Right lobe of liver (tissue), 6 donors: ENCODE data around the gene SMPD3. TPM values are rescaled to one million over a fixed set of nuclear protein-coding genes. Genes with fewer than 3 reads are reported as not detected.
A peak's percentile ranks its signal among the peaks of the same experiment; 100 is the strongest.

Source experiments
- ATAC-seq, 4 donors: fragments of 200-7000 bp; cut with Tn5 transposase; one replicate each; pipeline ENCODE4 v1.9.1; 2020; ENCODE audit warnings: mild to moderate bottlenecking in 4 of 4, moderate library complexity in 4 of 4
- DNase-seq, 3 donors: peaks; one replicate each; pipeline ENCODE4 v3.0.0-alpha.2; 2020
- H3K27ac ChIP-seq, 3 donors: fragments of 200-600 bp; one replicate each; pipeline ENCODE4 v1.8.0; 2022
- H3K27me3 ChIP-seq, 2 donors: fragments of 200-600 bp; one replicate each; pipeline ENCODE4 v1.8.0; 2022
- H3K36me3 ChIP-seq, 4 donors: fragments of 200-600 bp; sonication (generic) in 1 of 4; one replicate each; pipeline versions ENCODE4 v1.5.1 to v1.8.0; 2017 to 2022; ENCODE audit warnings: control low read depth in 1 of 4
- H3K4me1 ChIP-seq, 4 donors: fragments of 200-600 bp; sonication (generic) in 1 of 4; one replicate each; pipeline versions ENCODE4 v1.5.1 to v1.8.0; 2017 to 2022; ENCODE audit warnings: control low read depth in 1 of 4
- H3K4me3 ChIP-seq, 3 donors: fragments of 200-600 bp; one replicate each; pipeline ENCODE4 v1.8.0; 2022
- H3K9me3 ChIP-seq, 4 donors: fragments of 200-600 bp; sonication (generic) in 1 of 4; one replicate each; pipeline versions ENCODE4 v1.5.1 to v1.8.0; 2017 to 2022; ENCODE audit warnings: control low read depth in 1 of 4
- CTCF ChIP-seq, 4 donors: fragments of 200-600 bp in 3 of 4; fragments of 450-650 bp in 1 of 4; IDR thresholded peaks; one replicate each; pipeline versions ENCODE4 v1.5.1 to v1.8.0; 2016 to 2022; ENCODE audit warnings: antibody characterized with exemption in 4 of 4, mild to moderate bottlenecking in 2 of 4
- POLR2A ChIP-seq: fragments of 450-650 bp; IDR thresholded peaks from one replicate; pipeline ENCODE4 v1.6.1; 2017; ENCODE audit warnings: antibody characterized with exemption, mild to moderate bottlenecking
- WGBS: methylation state at CpG from one replicate; pipeline ENCODE4 v1.1.6; 2018; ENCODE audit warnings: low coverage, low lambda C conversion rate; ENCODE audit not compliant: insufficient coverage; ENCODE audit errors: missing lambda C conversion rate; 5-methylcytosine and 5-hydroxymethylcytosine counted together
- intact Hi-C, 2 donors: fragments of 100-400 bp; cut with DNase I; formaldehyde crosslinking; loops; one replicate each; pipeline versions ENCODE4 v1.11.2 to v1.14.1; 2022
- small RNA-seq, 2 experiments: library from RNA; depleted of rRNA; stranded (forward); fragments of <200 nt; gene quantifications; one replicate each; pipeline ENCODE3, GENCODE V24; 2016
- total RNA-seq, 6 experiments: library from RNA; depleted of rRNA in 2 of 6; stranded (reverse); fragments of >200 nt in 2 of 6; fragmentation: NEBNext Ultra II Directional in 3 of 6; extraction: Animal tissue kit (Norgen Biotek cat#: 25700) in 3 of 6; gene quantifications; one replicate each; pipeline versions ENCODE4 v1.1.0 to v1.2.4, GENCODE V29; 2016 to 2023
- donor health status: DM: no; HTN: yes; CAD: no.
- donor health status: DM: no; HTN: no; CAD: no.
- donor health status: DM: no; HTN: no; CAD: no.
- donor health status: DM: no; HTN: yes; CAD: no.
- donor health status: DM: no; HTN: yes; CAD: no.

SMPD3 gene
- total RNA-seq, 6 experiments from 2014 or later: 0.18 to 27.2 (median 5.0) TPM

- intact Hi-C loops: no loop called here
These were observed 135.2 kb downstream of the SMPD3 start for GRCh38 chr16:68313116-68313515.

GRCh38 chr16:68310774-68311511 is 137.4 kb downstream of the SMPD3 start, which contains the start of the genes PRMT7 and SLC7A6OS:
TSS of gene PRMT7 (plus strand) at chr16:68311019. CDS start at chr16:68315980, 4,961 bp downstream.
TSS of gene SLC7A6OS (minus strand) at chr16:68310946. CDS start at chr16:68310926, 20 bp downstream.
- DNase-seq (peak; percentile 93 to 95 (median 94)), ATAC-seq (peak; percentile 98 to 100 (median 99))
- TF ChIP-seq CTCF (IDR thresholded peaks at IDR 0.05) (peak; percentile 13 to 26 (median 20)), POLR2A (peak; percentile 71)
- Histone ChIP-seq H3K4me3 (peak within 1 kb of the TSS; percentile 62 to 97 (median 95)), H3K4me1 (peaks cover 0 to 42% (median 14%) of the 10 kb centered on the region in 4 donors), H3K9me3 (no peaks in the 10 kb centered on the region), H3K27ac (peak within 1 kb of the TSS; percentile 55 to 66 (median 65)), H3K36me3 (peaks cover 0 to 25% (median 6%) of the 10 kb centered on the region in 4 donors), H3K27me3 (no peaks in the 10 kb centered on the region)
- WGBS: 0% methylated on average over 3 of the region's 62 CpGs
- intact Hi-C loops: no loop called here

More at GRCh38 chr16:68313116-68313515, 135.2 kb downstream of the SMPD3 start:
- H3K9me3 ChIP-seq: no peaks in the 10 kb centered on the region
- no peak overlapping the region for H3K4me3 ChIP-seq
- no peak for ATAC-seq
- TF ChIP-seq CTCF (IDR thresholded peaks at IDR 0.05) (no peak), POLR2A (no peak)
- no peak for DNase-seq
- H3K36me3 ChIP-seq: peaks cover 0 to 26% (median 4%) of the 10 kb centered on the region in 4 donors
- H3K4me1 ChIP-seq: peaks cover 0 to 42% (median 14%) of the 10 kb centered on the region in 4 donors
- no peaks in the 10 kb centered on the region for H3K27me3 ChIP-seq
- WGBS: 79% methylated on average over 4 of the region's 4 CpGs
- H3K27ac ChIP-seq: no peak overlapping the region

GRCh38 chr16:68310437-68310773 is 137.9 kb downstream of the SMPD3 start:
- no peak for TF ChIP-seq POLR2A
- TF ChIP-seq CTCF (IDR thresholded peaks at IDR 0.05): no peak
- ATAC-seq (peak; percentile 52 to 60 (median 56)), DNase-seq (peak in 1 of 3 donors; percentile 44)
- Histone ChIP-seq H3K27ac (peak overlapping the region; percentile 55 to 66 (median 65)), H3K36me3 (peaks cover 0 to 20% (median 6%) of the 10 kb centered on the region in 4 donors), H3K9me3 (no peaks in the 10 kb centered on the region), H3K27me3 (no peaks in the 10 kb centered on the region), H3K4me1 (peaks cover 0 to 42% (median 14%) of the 10 kb centered on the region in 4 donors), H3K4me3 (peak overlapping the region; percentile 62 to 97 (median 95))
- intact Hi-C loops: no loop called here
- WGBS: 0% methylated on average over 3 of the region's 29 CpGs

- Histone ChIP-seq H3K4me1 (peaks cover 0 to 42% (median 14%) of the 10 kb centered on the region in 4 donors), H3K27me3 (no peaks in the 10 kb centered on the region), H3K4me3 (peak overlapping the region; percentile 62 to 97 (median 95)), H3K27ac (peak overlapping the region in 1 of 3 donors; percentile 66), H3K9me3 (no peaks in the 10 kb centered on the region), H3K36me3 (peaks cover 0 to 19% (median 9%) of the 10 kb centered on the region in 4 donors)
- no peak for TF ChIP-seq POLR2A
- no peak for TF ChIP-seq CTCF (IDR thresholded peaks at IDR 0.05)
- DNase-seq: no peak
- ATAC-seq: no peak
- intact Hi-C loops: no loop called here
- WGBS: 47% methylated on average over 6 of the region's 6 CpGs
These were observed 138.5 kb downstream of the SMPD3 start for GRCh38 chr16:68309799-68310198.

Small RNAs within 50 kb of the gene (small RNA-seq; reads per million reads assigned to genes)
- gene RF00019 (0 reads per million in 2 experiments), gene RNU4-30P (0 reads per million in 2 experiments)

Other genes with a start within 250 kb of the SMPD3 start
- 100 to 1,000 TPM in 1 of 6 experiments, 10 to 100 TPM in 5; 44.8 to 102 (median 57.9) TPM for gene ESRP2, start 212.4 kb downstream of the SMPD3 start, total RNA-seq
- gene PLA2G15, start 203.1 kb downstream of the SMPD3 start, total RNA-seq: 10 to 100 TPM in 5 of 6 experiments, 1 to 10 TPM in 1; 9.7 to 21.2 (median 13.7) TPM
- 1 to 10 TPM; 1.6 to 9.6 (median 4.5) TPM for gene SLC7A6, start 184.0 kb downstream of the SMPD3 start, total RNA-seq
- gene SLC7A6OS, start 137.6 kb downstream of the SMPD3 start, total RNA-seq: 1 to 10 TPM; 4.0 to 5.4 (median 4.8) TPM
- 10 to 100 TPM; 13.1 to 28.3 (median 21.1) TPM for gene PRMT7, start 137.5 kb downstream of the SMPD3 start, total RNA-seq
- gene ZFP90, start 90.8 kb upstream of the SMPD3 start, total RNA-seq: 10 to 100 TPM in 1 of 6 experiments, 1 to 10 TPM in 5; 3.4 to 11.3 (median 6.2) TPM
- under 1 TPM in 1 of 6 experiments, not detected in 5; 0.06 TPM for gene CDH3, start 196.8 kb upstream of the SMPD3 start, total RNA-seq